ENCODE data around the gene CNBD2.
"Not testable (repeated sequence)": the region's sequence is repeated elsewhere in the genome, so short reads cannot be mapped to it uniquely, and the experiment has no call there.

CNBD2 gene

DNA sequence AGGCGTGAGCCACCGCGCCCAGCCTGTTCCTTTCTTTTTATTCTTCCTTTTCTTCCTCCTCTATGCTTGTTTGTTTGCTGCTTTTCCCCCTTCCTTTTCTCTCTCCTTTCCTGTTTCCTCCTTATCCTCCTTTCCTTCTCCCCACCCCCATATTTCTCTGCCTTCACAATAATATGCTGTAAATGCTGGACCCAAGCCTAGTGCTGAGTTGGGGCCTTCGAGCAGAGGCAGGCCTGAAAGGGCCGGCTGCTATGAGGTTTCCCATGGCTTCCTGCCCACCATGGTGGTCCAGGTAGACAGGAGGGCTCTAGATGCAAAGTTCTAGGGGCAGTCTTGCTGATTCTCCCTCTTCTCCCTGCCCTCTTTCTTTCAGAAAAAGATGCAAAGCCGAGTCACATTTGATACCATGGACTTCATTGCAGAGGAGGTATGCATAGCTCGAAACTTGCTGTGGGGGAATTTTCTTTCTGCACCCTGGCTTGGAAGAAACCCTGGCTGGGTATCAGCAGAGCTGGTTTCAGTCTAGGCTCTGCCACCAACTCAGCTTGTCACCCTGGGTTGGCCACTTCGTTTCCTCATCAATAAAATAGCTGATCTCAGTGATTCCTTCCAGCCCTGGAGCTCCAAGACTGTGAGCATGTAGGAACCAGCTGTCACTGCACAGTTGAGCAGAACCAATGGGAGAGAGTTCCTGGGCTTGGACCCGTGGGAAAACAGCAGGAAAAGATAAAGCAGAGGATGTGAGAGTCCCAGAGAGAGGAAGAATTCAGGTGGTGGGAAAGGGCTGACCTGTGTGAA is 7.4 kb downstream of the CNBD2 start:
- DNase-seq, result no peak

- no peak for DNase-seq
Measured at GRCh38 chr20:35978041-35978513, 9.7 kb downstream of the CNBD2 start.

- no peak for DNase-seq
Measured at GRCh38 chr20:35979544-35979943, 11.2 kb downstream of the CNBD2 start.

- no peak for DNase-seq
Measured at GRCh38 chr20:35981969-35982368, 13.6 kb downstream of the CNBD2 start.

- DNase-seq, result no peak
Measured at GRCh38 chr20:35984382-35984781, 16.0 kb downstream of the CNBD2 start.

DNA sequence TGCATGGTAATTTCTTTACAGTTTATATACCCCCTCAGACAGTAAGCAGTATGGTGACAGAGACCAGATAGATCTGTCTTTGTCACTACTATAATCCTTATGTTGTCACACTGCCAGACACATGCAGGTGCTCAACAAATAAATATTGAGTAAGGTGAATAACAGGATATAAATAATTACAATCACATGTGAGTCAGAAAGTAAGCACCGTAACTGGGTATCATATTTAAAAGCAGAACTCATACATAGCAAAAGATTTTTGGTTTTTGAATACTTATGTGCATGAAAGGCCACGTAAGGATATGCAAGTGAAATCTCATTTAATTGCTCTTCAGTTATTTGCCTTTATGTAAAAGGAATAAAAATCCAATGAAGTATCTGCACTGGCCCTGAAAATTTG is 17.4 kb downstream of the CNBD2 start:
- no peak for DNase-seq

DNA sequence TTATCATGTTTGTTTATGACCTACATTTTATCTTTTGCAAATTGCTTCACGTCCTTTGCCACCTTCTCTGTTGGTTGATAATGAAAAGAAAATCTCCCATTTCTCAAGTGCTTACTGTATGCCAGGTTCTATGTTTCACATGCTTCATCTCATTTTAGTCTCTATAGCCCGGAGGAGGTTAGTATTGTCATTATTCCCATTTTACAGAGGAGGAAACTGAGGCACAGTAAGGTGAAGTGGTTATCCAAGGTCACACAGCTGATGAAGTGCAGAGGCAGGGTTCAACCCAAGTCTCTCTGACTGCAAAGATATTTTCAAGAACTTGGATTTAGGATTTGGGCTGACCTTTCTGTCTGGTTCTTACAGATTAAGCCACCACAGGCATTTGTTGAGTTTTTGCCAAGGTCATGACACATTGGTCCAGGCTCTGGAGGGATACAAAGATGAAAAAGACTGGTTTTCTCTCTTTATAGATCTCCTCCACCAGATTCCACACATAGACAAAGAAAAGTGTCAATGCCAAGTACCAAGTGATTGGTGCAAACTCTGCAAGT is 20.6 kb downstream of the CNBD2 start:
- no peak for DNase-seq

DNA sequence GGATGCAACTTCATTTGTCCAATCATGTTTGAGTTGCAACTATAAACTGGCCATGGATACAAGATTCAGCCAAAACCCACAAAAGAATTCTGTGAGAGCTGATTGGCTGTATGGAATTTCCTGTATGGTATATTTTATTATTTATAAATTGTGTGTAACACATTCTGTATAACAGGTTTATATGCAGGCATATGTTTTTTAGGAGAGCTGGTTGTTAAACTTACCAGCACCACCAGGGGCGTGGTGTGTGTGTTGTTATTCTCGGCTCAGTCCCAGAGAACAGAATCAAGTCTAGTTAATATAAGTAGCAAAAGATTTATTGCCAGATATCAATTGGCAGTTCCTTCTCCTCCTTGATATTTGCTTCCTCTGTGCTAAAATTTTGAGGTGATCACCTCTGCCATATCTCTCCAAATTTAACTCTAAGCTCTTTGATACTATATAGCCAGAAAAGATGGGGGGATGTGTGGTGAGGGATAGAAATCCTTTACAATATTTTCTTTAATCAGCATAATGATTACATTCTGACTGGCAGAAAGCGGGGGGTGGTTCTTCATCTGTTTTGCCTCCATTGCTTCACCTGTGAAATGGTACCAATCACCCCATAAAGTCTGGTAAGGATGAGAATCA is 22.9 kb downstream of the CNBD2 start:
- peak; percentile 10 for DNase-seq

DNA sequence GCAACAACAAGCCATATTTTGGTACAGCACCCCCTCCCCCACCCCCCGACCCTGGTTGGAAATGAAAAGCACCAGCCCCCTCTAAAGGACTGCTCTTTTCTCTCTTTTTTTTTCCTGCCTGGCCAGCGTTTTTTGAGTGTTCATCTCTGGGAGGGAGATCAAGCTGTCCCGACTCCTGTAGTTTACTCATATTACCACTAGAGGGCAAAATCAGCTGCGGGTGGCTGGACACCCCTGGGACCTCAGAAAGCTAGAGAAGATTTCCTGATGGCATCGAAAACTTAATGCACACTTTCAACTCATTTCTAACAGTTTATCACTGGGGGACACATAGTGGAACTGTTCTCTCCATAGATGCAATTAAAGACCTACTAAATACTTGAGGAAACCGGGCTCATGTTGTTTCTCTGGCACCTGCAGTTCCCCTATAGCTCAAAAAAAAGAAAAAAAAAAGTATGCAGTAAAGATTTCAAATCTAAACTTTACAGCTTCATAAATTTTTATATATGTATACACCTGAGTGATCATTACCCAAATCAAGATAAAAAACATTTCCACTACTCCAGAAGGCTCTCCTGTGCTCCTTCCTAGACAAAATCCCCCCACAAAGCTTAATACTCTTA is 24.4 kb downstream of the CNBD2 start:
- DNase-seq, result peak; percentile 61

GRCh38 chr20:35994994-35995453 is 26.6 kb downstream of the CNBD2 start:
- DNase-seq, result peak; percentile 66

- DNase-seq, result not testable (repeated sequence)
Measured at GRCh38 chr20:35996492-35996891, 28.1 kb downstream of the CNBD2 start.

DNA sequence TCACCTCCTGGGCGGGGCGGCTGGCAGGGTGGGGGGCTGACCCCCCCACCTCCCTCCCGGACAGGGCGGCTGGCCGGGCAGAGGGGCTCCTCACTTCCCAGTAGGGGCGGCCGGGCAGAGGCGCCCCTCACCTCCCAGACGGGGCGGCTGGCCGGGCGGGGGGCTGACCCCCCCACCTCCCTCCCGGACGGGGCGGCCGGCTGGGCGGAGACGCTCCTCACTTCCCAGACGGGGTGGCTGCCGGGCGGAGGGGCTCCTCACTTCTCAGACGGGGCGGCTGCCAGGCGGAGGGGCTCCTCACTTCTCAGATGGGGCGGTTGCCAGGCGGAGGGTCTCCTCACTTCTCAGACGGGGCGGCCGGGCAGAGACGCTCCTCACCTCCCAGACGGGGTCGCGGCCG is 32.9 kb downstream of the CNBD2 start:
- not testable (repeated sequence) for DNase-seq

- no peak for DNase-seq
Measured at GRCh38 chr20:36002855-36003254, 34.5 kb downstream of the CNBD2 start.

GRCh38 chr20:36004045-36004444 is 35.7 kb downstream of the CNBD2 start:
- no peak for DNase-seq

- no peak for DNase-seq
Measured at GRCh38 chr20:36008461-36009035, 40.2 kb downstream of the CNBD2 start.

DNA sequence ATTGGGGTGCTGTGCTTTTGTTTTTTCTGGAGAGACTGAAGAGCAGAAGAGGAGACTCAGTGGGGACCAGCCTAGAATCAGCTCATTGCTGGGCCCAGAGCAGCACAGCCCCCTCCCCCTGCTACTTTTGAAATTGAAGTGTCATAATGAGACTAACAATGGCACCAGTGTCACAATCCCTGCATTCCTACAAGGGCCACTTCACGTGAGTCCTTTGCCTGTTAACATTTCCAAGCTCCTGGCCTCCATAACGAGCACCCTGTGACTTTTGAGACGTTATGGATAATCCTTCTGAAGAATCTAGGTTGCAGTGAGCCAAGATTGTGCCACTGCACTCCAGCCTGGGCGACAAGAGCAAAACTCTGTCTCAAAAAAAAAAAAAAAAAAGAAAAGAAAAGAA is 41.7 kb downstream of the CNBD2 start:
- DNase-seq, result no peak

DNA sequence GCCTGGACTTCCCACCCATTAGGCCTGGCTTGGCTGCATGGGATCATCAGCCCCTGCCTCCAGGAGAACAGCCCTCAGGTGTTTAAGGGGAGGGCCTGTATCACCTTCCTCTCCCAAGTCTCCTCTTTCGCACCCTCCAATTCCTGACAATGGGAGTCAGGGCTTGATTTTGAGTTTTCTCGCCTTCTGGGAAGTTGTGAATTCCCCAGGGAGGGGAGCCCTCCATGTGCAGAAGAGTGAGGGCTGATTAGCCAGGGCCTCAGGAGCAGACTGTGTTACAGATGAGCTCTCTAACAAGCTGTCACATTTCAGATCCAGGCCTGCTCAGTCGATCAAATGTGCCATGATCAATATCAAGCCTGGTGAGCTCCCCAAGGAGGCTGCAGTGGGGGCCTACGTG is 42.4 kb downstream of the CNBD2 start:
- no peak for DNase-seq

GRCh38 chr20:36015806-36016403 is 47.5 kb downstream of the CNBD2 start:
- no peak for DNase-seq

DNA sequence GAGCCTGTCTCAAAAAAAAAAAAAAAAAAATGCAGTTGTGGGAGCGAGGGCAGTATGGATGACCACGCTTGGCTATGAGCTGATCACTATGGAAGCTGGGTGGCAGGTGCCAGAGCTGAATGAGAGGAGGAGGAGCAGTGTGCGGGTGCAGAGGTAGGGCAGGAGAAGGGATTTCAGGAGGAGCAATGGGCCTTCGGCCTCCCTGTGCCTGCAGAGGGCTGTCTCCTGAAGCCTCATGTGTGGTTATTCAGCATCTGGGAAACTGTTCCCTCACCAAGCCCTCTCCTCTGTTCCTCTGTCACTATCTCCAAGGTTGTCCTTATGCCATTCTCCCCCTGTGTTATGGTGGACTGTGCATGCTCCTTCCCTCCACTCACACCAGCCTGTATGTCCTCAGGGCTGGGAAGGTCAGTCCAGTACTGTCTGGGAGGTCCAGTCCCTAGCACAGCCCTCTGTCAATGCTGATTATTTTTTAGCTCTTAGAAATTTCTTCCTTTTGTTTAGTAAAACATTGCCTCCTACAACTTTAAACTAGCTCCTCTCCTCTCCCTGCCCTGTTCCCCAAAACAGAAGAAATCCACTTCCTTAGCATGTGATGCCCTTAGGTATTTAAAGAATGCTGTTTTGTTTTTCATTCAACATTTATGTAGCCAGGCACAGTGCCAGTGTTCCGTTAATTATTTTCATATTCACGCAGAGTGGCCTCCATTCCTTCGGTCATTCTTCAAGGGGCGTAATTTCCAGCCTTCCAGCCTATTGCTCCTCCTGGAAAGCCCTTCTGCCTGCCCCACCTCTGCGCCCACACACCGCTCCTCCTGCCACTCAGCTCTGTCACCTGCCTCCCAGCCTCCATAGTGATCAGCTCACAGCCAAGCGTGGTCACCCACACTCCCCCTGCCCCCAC is 48.9 kb downstream of the CNBD2 start:
- peak; percentile 84 for DNase-seq

GRCh38 chr20:36018208-36018988 is 50.0 kb downstream of the CNBD2 start:
- DNase-seq, result no peak

DNA sequence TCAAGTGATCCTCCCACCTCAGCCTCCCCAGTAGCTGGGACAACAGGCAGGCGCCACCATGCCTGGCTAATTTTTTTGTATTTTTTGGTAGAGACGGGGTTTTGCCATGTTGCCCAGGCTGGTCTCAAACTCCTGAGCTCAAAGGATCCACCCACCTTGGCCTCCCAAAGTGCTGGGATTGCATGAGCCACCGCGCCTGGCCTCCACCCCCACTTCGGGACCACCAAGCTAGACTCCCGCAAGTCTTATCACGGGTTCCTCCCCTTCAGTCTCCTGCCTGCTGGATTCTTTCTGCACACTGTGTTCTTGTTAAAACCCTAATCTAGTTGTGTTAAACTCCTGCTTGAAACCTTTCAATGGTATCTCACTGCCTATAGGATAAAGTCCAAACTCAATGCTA is 57.7 kb downstream of the CNBD2 start:
- not testable (repeated sequence) for DNase-seq
